Tibial nerve (tissue), 4 donors: ENCODE results near the gene GLO1.

Source experiments
- EP300 ChIP-seq, 2 donors: sonication (generic); formaldehyde crosslinking; IDR thresholded peaks; one replicate each; pipeline ENCODE4 v1.6.1; 2017; ENCODE audit warnings: antibody characterized with exemption in 2 of 2, mild to moderate bottlenecking in 1 of 2
- POLR2A ChIP-seq, 2 donors: fragments of 450-650 bp; IDR thresholded peaks; one replicate each; pipeline ENCODE4 v1.6.1; 2017; ENCODE audit warnings: antibody characterized with exemption in 2 of 2, mild to moderate bottlenecking in 2 of 2, moderate library complexity in 2 of 2
- TF ChIP-seq, protein P1 (sequence below), 5 experiments: fragments of 200-600 bp in 3 of 5; fragments of 450-650 bp in 2 of 5; sonication (generic) in 3 of 5; IDR thresholded peaks; one replicate each; pipeline ENCODE4 v1.5.1; 2016 to 2019; ENCODE audit warnings: antibody characterized with exemption in 5 of 5, mild to moderate bottlenecking in 3 of 5, moderate library complexity in 2 of 5

DNA sequence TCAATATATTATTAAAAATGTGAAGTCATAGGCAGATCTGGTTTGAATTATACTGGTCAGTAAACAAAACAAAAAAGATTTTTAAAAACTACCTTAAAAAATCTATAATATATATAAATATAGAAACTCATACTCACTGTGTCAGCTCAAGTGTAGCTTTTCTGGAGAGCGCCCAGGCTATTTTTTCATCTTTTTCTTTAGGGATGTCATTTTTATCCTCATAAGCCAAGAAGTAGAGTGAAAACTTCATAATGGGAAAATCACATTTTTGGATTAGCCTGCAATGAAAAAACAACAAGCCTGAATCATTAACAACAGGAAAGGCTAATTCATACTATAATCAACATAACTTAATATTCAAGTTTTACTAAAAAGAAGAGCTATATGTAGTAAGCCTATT lies 18.7 kb downstream of the GLO1 start:
- TF ChIP-seq, protein P1, sequence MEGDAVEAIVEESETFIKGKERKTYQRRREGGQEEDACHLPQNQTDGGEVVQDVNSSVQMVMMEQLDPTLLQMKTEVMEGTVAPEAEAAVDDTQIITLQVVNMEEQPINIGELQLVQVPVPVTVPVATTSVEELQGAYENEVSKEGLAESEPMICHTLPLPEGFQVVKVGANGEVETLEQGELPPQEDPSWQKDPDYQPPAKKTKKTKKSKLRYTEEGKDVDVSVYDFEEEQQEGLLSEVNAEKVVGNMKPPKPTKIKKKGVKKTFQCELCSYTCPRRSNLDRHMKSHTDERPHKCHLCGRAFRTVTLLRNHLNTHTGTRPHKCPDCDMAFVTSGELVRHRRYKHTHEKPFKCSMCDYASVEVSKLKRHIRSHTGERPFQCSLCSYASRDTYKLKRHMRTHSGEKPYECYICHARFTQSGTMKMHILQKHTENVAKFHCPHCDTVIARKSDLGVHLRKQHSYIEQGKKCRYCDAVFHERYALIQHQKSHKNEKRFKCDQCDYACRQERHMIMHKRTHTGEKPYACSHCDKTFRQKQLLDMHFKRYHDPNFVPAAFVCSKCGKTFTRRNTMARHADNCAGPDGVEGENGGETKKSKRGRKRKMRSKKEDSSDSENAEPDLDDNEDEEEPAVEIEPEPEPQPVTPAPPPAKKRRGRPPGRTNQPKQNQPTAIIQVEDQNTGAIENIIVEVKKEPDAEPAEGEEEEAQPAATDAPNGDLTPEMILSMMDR (IDR thresholded peaks at IDR 0.05) = no peak
- TF ChIP-seq POLR2A (IDR thresholded peaks at IDR 0.05) = no peak
- TF ChIP-seq EP300 (IDR thresholded peaks at IDR 0.05) = no peak
